SK-N-SH treated with all-trans-retinoic acid at 6 μM for 48 hours (cell line): Measurements from ENCODE around the gene PCID2.

ENCODE experiments used
- ATAC-seq: fragments of 200-7000 bp; cut with Tn5 transposase; 3 replicates; pipeline ENCODE4 v1.9.1; 2020; ENCODE audit warnings: mild to moderate bottlenecking, moderate library complexity
- ARNTL ChIP-seq: fragments of 450-650 bp; formaldehyde crosslinking; IDR thresholded peaks from 2 replicates; pipeline ENCODE4 v1.5.0; 2020; ENCODE audit warnings: low read depth, mild to moderate bottlenecking, moderate library complexity, borderline replicate concordance
- BACH2 ChIP-seq: fragments of 250-450 bp; sonication (Bioruptor Pico); IDR thresholded peaks from 2 replicates; pipeline ENCODE4 v1.9.0; 2021; ENCODE audit warnings: mild to moderate bottlenecking, borderline replicate concordance
- CSDC2 ChIP-seq: fragments of 250-450 bp; sonication (Bioruptor Pico); IDR thresholded peaks from 2 replicates; pipeline ENCODE4 v1.5.0; 2020; ENCODE audit warnings: mild to moderate bottlenecking, moderate library complexity
- ESRRG ChIP-seq: fragments of 250-450 bp; sonication (Bioruptor Pico); IDR thresholded peaks from 2 replicates; pipeline ENCODE4 v1.6.1; 2021; ENCODE audit warnings: mild to moderate bottlenecking
- GLIS3 ChIP-seq: fragments of 250-450 bp; sonication (Bioruptor Pico); IDR thresholded peaks from 2 replicates; pipeline ENCODE4 v1.5.0; 2020; ENCODE audit warnings: mild to moderate bottlenecking, moderate library complexity
- ISL1 ChIP-seq: fragments of 250-450 bp; sonication (Bioruptor Pico); IDR thresholded peaks from 2 replicates; pipeline ENCODE4 v2.1.2; 2022; ENCODE audit warnings: mild to moderate bottlenecking, moderate library complexity
- OSR1 ChIP-seq: fragments of 250-450 bp; sonication (Bioruptor Pico); IDR thresholded peaks from 2 replicates; pipeline ENCODE4 v1.8.0; 2022; ENCODE audit warnings: moderate library complexity, mild to moderate bottlenecking, inconsistent platforms
- PPARA ChIP-seq: fragments of 250-450 bp; sonication (Bioruptor Pico); IDR thresholded peaks from 2 replicates; pipeline ENCODE4 v1.5.0; 2020; ENCODE audit warnings: mild to moderate bottlenecking, borderline replicate concordance
- RARB ChIP-seq: fragments of 250-450 bp; sonication (Bioruptor Pico); IDR thresholded peaks from 2 replicates; pipeline ENCODE4 v1.8.0; 2021; ENCODE audit warnings: mild to moderate bottlenecking, moderate library complexity
- SNAI2 ChIP-seq: fragments of 250-450 bp; sonication (Bioruptor Pico); IDR thresholded peaks from 2 replicates; pipeline ENCODE4 v1.5.0; 2020; ENCODE audit warnings: mild to moderate bottlenecking, moderate library complexity
- TCF4 ChIP-seq: fragments of 250-450 bp; sonication (Bioruptor Pico); IDR thresholded peaks from 2 replicates; pipeline ENCODE4 v1.8.0; 2021; ENCODE audit warnings: mild to moderate bottlenecking, moderate library complexity, borderline replicate concordance
- TOX ChIP-seq: fragments of 250-450 bp; sonication (Bioruptor Pico); IDR thresholded peaks from 2 replicates; pipeline ENCODE4 v1.8.0; 2021; ENCODE audit warnings: mild to moderate bottlenecking, moderate library complexity, borderline replicate concordance
- ZC3H10 ChIP-seq: fragments of 250-450 bp; sonication (Bioruptor Pico); IDR thresholded peaks from 2 replicates; pipeline ENCODE4 v1.5.1; 2021; ENCODE audit warnings: mild to moderate bottlenecking, moderate library complexity
- ZFP3 ChIP-seq: fragments of 250-450 bp; sonication (Bioruptor Pico); IDR thresholded peaks from 2 replicates; pipeline ENCODE4 v1.5.0; 2020; ENCODE audit warnings: mild to moderate bottlenecking, moderate library complexity
- ZFP30 ChIP-seq: fragments of 450-650 bp; formaldehyde crosslinking; IDR thresholded peaks from 2 replicates; pipeline ENCODE4 v1.5.0; 2022; ENCODE audit warnings: mild to moderate bottlenecking, moderate library complexity
- ZNF565 ChIP-seq: fragments of 450-650 bp; formaldehyde crosslinking; conservative IDR thresholded peaks from 2 replicates; pipeline ENCODE4 v1.5.0; 2020; ENCODE audit warnings: low read depth, mild to moderate bottlenecking, moderate library complexity
- ZNF70 ChIP-seq: fragments of 450-650 bp; formaldehyde crosslinking; IDR thresholded peaks from 2 replicates; pipeline ENCODE4 v1.5.0; 2020; ENCODE audit warnings: mild to moderate bottlenecking, moderate library complexity
- TF ChIP-seq, protein P1 (sequence below): fragments of 250-450 bp; sonication (Bioruptor Pico); IDR thresholded peaks from 2 replicates; pipeline ENCODE4 v1.5.1; 2020; ENCODE audit warnings: low read depth, mild to moderate bottlenecking, moderate library complexity
- TF ChIP-seq, protein P2 (sequence below): fragments of 250-450 bp; sonication (Bioruptor Pico); IDR thresholded peaks from 2 replicates; pipeline ENCODE4 v1.5.0; 2020; ENCODE audit warnings: mild to moderate bottlenecking, moderate library complexity
- TF ChIP-seq, protein P3 (sequence below): fragments of 250-450 bp; sonication (Bioruptor Pico); IDR thresholded peaks from 2 replicates; pipeline ENCODE4 v1.8.0; 2021; ENCODE audit warnings: low read depth, mild to moderate bottlenecking, moderate library complexity, borderline replicate concordance
- TF ChIP-seq, protein P4 (sequence below): fragments of 250-450 bp; sonication (Bioruptor Pico); IDR thresholded peaks from 2 replicates; pipeline ENCODE4 v1.8.0; 2020; ENCODE audit warnings: mild to moderate bottlenecking, moderate library complexity, borderline replicate concordance
- TF ChIP-seq, protein P5 (sequence below): fragments of 250-450 bp; sonication (Bioruptor Pico); IDR thresholded peaks from 2 replicates; pipeline ENCODE4 v1.5.1; 2021; ENCODE audit warnings: mild to moderate bottlenecking, moderate library complexity

Gene PCID2

DNA sequence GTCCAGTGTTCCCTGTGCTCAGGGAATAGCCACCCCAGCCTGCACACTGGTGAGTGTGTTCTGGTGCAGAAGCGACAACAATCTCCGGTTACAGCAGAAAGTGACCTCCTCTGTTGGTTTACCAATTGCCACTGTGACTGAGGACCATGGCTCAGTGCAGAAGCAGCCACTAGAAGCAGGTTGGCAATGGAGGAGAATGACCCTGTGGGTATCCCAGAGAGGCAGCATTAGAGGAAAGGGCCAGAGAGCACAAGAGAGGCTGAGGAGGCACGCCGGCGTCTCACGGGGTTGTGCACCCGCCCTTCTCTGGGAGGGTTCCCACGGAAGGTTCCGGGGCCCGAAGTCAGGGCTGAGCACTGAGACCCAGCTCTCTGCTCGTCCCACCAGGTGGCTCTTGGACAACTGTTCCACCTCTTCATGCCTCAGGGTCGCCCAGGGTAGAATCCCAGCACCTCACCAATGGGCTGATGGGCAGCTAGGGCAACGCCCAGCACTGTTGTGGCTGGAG, 36.0 kb downstream of the PCID2 start:
- TF ChIP-seq, protein P1, sequence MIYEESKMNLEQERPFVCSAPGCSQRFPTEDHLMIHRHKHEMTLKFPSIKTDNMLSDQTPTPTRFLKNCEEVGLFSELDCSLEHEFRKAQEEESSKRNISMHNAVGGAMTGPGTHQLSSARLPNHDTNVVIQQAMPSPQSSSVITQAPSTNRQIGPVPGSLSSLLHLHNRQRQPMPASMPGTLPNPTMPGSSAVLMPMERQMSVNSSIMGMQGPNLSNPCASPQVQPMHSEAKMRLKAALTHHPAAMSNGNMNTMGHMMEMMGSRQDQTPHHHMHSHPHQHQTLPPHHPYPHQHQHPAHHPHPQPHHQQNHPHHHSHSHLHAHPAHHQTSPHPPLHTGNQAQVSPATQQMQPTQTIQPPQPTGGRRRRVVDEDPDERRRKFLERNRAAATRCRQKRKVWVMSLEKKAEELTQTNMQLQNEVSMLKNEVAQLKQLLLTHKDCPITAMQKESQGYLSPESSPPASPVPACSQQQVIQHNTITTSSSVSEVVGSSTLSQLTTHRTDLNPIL = no peak
- TF ChIP-seq ISL1 (CRISPR knock-in tag) (no peak), GLIS3 (CRISPR knock-in tag) (no peak), ZNF70 (CRISPR knock-in tag) (no peak), ZFP3 (CRISPR knock-in tag) (no peak), OSR1 (no peak), TCF4 (CRISPR knock-in tag) (no peak), CSDC2 (no peak), TOX (CRISPR knock-in tag) (no peak), BACH2 (CRISPR knock-in tag) (no peak), SNAI2 (CRISPR knock-in tag) (no peak), PPARA (CRISPR knock-in tag) (no peak), ZC3H10 (CRISPR knock-in tag) (no peak)
- TF ChIP-seq, protein P2, sequence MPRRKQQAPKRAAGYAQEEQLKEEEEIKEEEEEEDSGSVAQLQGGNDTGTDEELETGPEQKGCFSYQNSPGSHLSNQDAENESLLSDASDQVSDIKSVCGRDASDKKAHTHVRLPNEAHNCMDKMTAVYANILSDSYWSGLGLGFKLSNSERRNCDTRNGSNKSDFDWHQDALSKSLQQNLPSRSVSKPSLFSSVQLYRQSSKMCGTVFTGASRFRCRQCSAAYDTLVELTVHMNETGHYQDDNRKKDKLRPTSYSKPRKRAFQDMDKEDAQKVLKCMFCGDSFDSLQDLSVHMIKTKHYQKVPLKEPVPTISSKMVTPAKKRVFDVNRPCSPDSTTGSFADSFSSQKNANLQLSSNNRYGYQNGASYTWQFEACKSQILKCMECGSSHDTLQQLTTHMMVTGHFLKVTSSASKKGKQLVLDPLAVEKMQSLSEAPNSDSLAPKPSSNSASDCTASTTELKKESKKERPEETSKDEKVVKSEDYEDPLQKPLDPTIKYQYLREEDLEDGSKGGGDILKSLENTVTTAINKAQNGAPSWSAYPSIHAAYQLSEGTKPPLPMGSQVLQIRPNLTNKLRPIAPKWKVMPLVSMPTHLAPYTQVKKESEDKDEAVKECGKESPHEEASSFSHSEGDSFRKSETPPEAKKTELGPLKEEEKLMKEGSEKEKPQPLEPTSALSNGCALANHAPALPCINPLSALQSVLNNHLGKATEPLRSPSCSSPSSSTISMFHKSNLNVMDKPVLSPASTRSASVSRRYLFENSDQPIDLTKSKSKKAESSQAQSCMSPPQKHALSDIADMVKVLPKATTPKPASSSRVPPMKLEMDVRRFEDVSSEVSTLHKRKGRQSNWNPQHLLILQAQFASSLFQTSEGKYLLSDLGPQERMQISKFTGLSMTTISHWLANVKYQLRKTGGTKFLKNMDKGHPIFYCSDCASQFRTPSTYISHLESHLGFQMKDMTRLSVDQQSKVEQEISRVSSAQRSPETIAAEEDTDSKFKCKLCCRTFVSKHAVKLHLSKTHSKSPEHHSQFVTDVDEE = no peak
- TF ChIP-seq, protein P3, sequence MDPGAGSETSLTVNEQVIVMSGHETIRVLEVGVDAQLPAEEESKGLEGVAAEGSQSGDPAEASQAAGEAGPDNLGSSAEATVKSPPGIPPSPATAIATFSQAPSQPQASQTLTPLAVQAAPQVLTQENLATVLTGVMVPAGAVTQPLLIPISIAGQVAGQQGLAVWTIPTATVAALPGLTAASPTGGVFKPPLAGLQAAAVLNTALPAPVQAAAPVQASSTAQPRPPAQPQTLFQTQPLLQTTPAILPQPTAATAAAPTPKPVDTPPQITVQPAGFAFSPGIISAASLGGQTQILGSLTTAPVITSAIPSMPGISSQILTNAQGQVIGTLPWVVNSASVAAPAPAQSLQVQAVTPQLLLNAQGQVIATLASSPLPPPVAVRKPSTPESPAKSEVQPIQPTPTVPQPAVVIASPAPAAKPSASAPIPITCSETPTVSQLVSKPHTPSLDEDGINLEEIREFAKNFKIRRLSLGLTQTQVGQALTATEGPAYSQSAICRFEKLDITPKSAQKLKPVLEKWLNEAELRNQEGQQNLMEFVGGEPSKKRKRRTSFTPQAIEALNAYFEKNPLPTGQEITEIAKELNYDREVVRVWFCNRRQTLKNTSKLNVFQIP = no peak
- TF ChIP-seq, all 23 proteins: peak for 0
- no peak for ATAC-seq

DNA sequence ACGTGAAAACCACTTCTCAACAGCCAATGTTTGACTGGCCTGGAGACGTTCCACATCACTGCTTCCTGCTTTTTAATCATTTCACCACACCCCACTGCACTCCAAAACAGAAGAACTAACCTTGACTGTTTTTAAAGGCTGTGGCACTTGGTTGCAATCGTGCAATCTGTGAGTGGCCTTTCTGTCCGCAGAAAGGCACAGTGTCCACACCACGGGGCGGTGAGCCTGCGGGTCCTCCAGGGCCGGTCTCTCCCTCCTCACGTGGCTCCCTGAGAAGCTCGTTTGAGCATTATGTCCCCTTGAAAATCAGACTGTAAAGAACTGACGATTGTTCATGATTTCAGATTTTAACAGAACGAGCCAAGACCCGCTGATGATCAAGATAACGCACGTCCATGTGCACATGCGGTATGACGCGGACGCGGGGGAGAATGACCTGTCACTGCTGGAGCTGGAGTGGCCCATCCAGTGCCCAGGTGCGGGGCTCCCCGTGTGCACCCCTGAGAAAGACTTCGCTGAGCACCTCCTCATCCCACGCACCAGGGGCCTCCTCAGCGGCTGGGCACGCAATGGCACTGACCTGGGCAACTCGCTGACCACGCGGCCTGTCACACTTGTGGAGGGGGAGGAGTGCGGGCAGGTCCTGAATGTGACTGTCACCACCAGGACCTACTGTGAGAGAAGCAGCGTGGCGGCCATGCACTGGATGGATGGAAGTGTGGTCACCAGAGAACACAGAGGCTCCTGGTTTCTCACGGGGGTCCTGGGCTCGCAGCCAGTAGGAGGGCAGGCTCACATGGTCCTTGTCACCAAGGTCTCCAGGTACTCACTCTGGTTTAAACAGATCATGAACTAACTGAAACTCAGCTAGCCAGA, 37.0 kb downstream of the PCID2 start:
- ATAC-seq = no peak

More for the DNA sequence above, 37.0 kb downstream of the PCID2 start:
- no peak for TF ChIP-seq OSR1
- no peak for TF ChIP-seq BACH2 (CRISPR knock-in tag)
- TF ChIP-seq ARNTL (CRISPR knock-in tag) = no peak
- TF ChIP-seq ZNF70 (CRISPR knock-in tag) = no peak
- no peak for TF ChIP-seq SNAI2 (CRISPR knock-in tag)
- TF ChIP-seq, protein P4, sequence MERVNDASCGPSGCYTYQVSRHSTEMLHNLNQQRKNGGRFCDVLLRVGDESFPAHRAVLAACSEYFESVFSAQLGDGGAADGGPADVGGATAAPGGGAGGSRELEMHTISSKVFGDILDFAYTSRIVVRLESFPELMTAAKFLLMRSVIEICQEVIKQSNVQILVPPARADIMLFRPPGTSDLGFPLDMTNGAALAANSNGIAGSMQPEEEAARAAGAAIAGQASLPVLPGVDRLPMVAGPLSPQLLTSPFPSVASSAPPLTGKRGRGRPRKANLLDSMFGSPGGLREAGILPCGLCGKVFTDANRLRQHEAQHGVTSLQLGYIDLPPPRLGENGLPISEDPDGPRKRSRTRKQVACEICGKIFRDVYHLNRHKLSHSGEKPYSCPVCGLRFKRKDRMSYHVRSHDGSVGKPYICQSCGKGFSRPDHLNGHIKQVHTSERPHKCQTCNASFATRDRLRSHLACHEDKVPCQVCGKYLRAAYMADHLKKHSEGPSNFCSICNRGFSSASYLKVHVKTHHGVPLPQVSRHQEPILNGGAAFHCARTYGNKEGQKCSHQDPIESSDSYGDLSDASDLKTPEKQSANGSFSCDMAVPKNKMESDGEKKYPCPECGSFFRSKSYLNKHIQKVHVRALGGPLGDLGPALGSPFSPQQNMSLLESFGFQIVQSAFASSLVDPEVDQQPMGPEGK (CRISPR knock-in tag) = no peak
- no peak for TF ChIP-seq ZC3H10 (CRISPR knock-in tag)
- TF ChIP-seq, protein P5, sequence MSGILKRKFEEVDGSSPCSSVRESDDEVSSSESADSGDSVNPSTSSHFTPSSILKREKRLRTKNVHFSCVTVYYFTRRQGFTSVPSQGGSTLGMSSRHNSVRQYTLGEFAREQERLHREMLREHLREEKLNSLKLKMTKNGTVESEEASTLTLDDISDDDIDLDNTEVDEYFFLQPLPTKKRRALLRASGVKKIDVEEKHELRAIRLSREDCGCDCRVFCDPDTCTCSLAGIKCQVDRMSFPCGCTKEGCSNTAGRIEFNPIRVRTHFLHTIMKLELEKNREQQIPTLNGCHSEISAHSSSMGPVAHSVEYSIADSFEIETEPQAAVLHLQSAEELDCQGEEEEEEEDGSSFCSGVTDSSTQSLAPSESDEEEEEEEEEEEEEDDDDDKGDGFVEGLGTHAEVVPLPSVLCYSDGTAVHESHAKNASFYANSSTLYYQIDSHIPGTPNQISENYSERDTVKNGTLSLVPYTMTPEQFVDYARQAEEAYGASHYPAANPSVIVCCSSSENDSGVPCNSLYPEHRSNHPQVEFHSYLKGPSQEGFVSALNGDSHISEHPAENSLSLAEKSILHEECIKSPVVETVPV (CRISPR knock-in tag) = no peak
- no peak for TF ChIP-seq ESRRG (CRISPR knock-in tag)
- no peak for TF ChIP-seq CSDC2
- TF ChIP-seq ZNF565 = no peak
- no peak for TF ChIP-seq ZFP30 (CRISPR knock-in tag)
- no peak for TF ChIP-seq PPARA (CRISPR knock-in tag)
- TF ChIP-seq RARB (CRISPR knock-in tag) = no peak
- TF ChIP-seq, protein P1 = no peak
- TF ChIP-seq, protein P2 = no peak
- no peak for TF ChIP-seq TCF4 (CRISPR knock-in tag)
- TF ChIP-seq, protein P3 = no peak
